GM12891 (cell line): ENCODE data around the gene EIF2B4.

Source experiments
- POLR2A ChIP-seq: IDR thresholded peaks from 2 replicates; pipeline ENCODE4 v1.6.1; 2011; ENCODE audit warnings: low read depth, low read length, control low read depth
- POLR2AphosphoS5 ChIP-seq: IDR thresholded peaks from 2 replicates; pipeline ENCODE4 v1.6.1; 2011; ENCODE audit warnings: low read depth, low read length, control low read depth
- POU2F2 ChIP-seq: IDR thresholded peaks from 2 replicates; pipeline ENCODE4 v1.6.1; 2011; ENCODE audit warnings: low read depth, mild to moderate bottlenecking, control low read depth, low read length, moderate library complexity
- SPI1 ChIP-seq: IDR thresholded peaks from 2 replicates; pipeline ENCODE4 v1.6.1; 2011; ENCODE audit warnings: low read depth, low read length, control low read depth
- TAF1 ChIP-seq: IDR thresholded peaks from 2 replicates; pipeline ENCODE4 v1.6.1; 2011; ENCODE audit warnings: low read depth, low read length, control low read depth

DNA sequence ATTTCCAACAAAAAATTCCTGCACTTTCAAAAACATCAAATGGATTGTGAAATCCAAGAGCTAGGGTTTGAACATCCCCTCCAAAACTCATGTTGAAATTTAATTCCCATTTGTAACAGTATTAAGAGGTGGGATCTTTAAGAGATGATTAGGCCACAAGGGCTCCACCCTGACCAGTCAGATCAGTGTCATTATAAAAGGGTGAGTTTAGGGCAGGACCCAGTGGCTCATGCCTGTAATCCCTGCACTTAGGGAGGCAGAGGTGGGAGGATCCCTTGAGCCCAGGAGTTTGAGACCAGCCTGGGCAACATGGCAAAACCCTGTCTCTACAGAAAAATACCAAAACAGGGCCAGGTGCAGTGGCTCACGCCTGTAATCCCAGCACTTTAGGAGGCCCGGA is 22.5 kb downstream of the EIF2B4 start:
- TF ChIP-seq POLR2A (no peak), SPI1 (no peak), TAF1 (no peak), POU2F2 (no peak), POLR2AphosphoS5 (no peak)
